ENCODE data around the gene NSD2. TPM values are rescaled to one million over a fixed set of nuclear protein-coding genes. Genes with fewer than 3 reads are reported as not detected.

Gene NSD2
- total RNA-seq, 1 experiment from 2014 or later: 136 TPM

- peaks cover 25% of the 10 kb centered on the region for H3K79me2 ChIP-seq (ENCODE audit: insufficient read depth, low read length)
- Mint-ChIP-seq H3K4me1 (peaks cover under 1 to 3% of the 10 kb centered on the region in 2 experiments; a peak in 2 of 4 replicates), H3K9me3 (no peaks in the 10 kb centered on the region), H3K4me3 (no peak overlapping the region), H3K27ac (peak overlapping the region in 2 of 3 experiments; percentile 77 to 89; a peak in 2 of 7 replicates), H3K36me3 (ENCODE audit: insufficient read depth in 1 of 3, low read depth in 3 of 3) (peaks cover 2 to 11% (median 6%) of the 10 kb centered on the region in 3 experiments; a peak in 5 of 7 replicates), H3K27me3 (ENCODE audit: low read depth) (no peaks in the 10 kb centered on the region)
- no peaks in the 10 kb centered on the region for H4K20me1 ChIP-seq (ENCODE audit: control insufficient read depth, insufficient read depth, insufficient read length)
- H2AFZ ChIP-seq (ENCODE audit: low read length): no peak overlapping the region
- TF ChIP-seq, protein P1, sequence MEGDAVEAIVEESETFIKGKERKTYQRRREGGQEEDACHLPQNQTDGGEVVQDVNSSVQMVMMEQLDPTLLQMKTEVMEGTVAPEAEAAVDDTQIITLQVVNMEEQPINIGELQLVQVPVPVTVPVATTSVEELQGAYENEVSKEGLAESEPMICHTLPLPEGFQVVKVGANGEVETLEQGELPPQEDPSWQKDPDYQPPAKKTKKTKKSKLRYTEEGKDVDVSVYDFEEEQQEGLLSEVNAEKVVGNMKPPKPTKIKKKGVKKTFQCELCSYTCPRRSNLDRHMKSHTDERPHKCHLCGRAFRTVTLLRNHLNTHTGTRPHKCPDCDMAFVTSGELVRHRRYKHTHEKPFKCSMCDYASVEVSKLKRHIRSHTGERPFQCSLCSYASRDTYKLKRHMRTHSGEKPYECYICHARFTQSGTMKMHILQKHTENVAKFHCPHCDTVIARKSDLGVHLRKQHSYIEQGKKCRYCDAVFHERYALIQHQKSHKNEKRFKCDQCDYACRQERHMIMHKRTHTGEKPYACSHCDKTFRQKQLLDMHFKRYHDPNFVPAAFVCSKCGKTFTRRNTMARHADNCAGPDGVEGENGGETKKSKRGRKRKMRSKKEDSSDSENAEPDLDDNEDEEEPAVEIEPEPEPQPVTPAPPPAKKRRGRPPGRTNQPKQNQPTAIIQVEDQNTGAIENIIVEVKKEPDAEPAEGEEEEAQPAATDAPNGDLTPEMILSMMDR (conservative IDR thresholded peaks at IDR 0.05): no peak
- H2BK20ac ChIP-seq (ENCODE audit: low read depth, low read length, poor library complexity, severe bottlenecking): no peak overlapping the region
- WGBS (ENCODE audit: extremely low coverage, insufficient read length, low lambda C conversion rate): no CpG with 5 or more reads among the region's 2 CpGs
- DNase-seq: no peak
- H3T11ph ChIP-seq (ENCODE audit: low read length): no peak overlapping the region
- H3K9me3 ChIP-seq (ENCODE audit: control insufficient read depth, low read depth, low read length): no peaks in the 10 kb centered on the region
- no peak overlapping the region for H4K91ac ChIP-seq (ENCODE audit: insufficient read length, low read depth, low read length)
- no peak overlapping the region for H4K5ac ChIP-seq (ENCODE audit: insufficient read length, low read depth, low read length)
- H3K27ac ChIP-seq (ENCODE audit: insufficient read length, low read depth, low read length): no peak overlapping the region
- H2BK120ac ChIP-seq (ENCODE audit: low read depth, low read length, poor library complexity, severe bottlenecking): no peak overlapping the region
- no peak overlapping the region for H3K9ac ChIP-seq (ENCODE audit: extremely low read depth, insufficient read length, low read length)
- H3K4me1 ChIP-seq (ENCODE audit: insufficient read depth, low read length): no peaks in the 10 kb centered on the region
- H2AK5ac ChIP-seq (ENCODE audit: insufficient read length, low read length): no peak overlapping the region
- H3K4ac ChIP-seq (ENCODE audit: low read depth, low read length): no peak overlapping the region
- no peak overlapping the region for H4K8ac ChIP-seq (replicated peaks; ENCODE audit: insufficient read length, low read depth, low read length)
- H3K23ac ChIP-seq (ENCODE audit: insufficient read length, low read depth, low read length): no peak overlapping the region
- no peak overlapping the region for H3K18ac ChIP-seq (ENCODE audit: insufficient read length, low read depth, low read length)
- H2BK5ac ChIP-seq (ENCODE audit: insufficient read length, low read length): no peak overlapping the region
- no peak overlapping the region for H3K14ac ChIP-seq (ENCODE audit: insufficient read depth, low read length)
- H2BK12ac ChIP-seq (ENCODE audit: insufficient read length, low read depth, low read length): no peak overlapping the region
- no peak overlapping the region for H3K56ac ChIP-seq (ENCODE audit: insufficient read length, low read depth, low read length)
- H3K4me2 ChIP-seq (ENCODE audit: insufficient read depth, insufficient read length, low read length): no peak overlapping the region
- H3K27me3 ChIP-seq (ENCODE audit: insufficient read depth, low read length): no peaks in the 10 kb centered on the region
- H3K23me2 ChIP-seq (ENCODE audit: insufficient read length, low read depth, low read length, poor library complexity, severe bottlenecking): no peaks in the 10 kb centered on the region
- H3K79me1 ChIP-seq (ENCODE audit: insufficient read depth, low read depth, low read length, poor library complexity, severe bottlenecking): peaks cover 20% of the 10 kb centered on the region
- no peak overlapping the region for H2BK15ac ChIP-seq (ENCODE audit: low read depth, low read length)
These were observed 14.2 kb downstream of the NSD2 start for GRCh38 chr4:1885414-1885813.

Data from H9 (cell line).